ENCODE data around the gene PPFIBP2. TPM values are rescaled to one million over a fixed set of nuclear protein-coding genes. Genes with fewer than 3 reads are reported as not detected.

PPFIBP2 gene
- total RNA-seq, 4 donors from 2014 or later = 64.3 to 91.9 (median 71.6) TPM

- Histone ChIP-seq H3K27ac (peak overlapping the region in 1 of 3 donors; percentile 97), H3K27me3 (no peaks in the 10 kb centered on the region), H3K4me1 (peaks cover 15 to 39% of the 10 kb centered on the region in 2 donors), H3K4me3 (replicated peaks in 1 of 3) (no peak overlapping the region), H3K36me3 (peaks cover 0 to 5% of the 10 kb centered on the region in 2 donors), H3K9me3 (no peaks in the 10 kb centered on the region)
- 100% methylated on average over 1 of the region's 1 CpG for WGBS, 2 donors
- intact Hi-C loops (cut with DNase I) = loop anchor here (5.0 kb wide), 1 partner anchor 83 kb away; no protein-coding TSS in a partner anchor
- no peak for TF ChIP-seq POLR2A (IDR thresholded peaks at IDR 0.05)
- no peak for TF ChIP-seq CTCF (IDR thresholded peaks at IDR 0.05)
- no peak for DNase-seq
Observed at GRCh38 chr11:7569044-7569443, 55.2 kb downstream of the PPFIBP2 start.

GRCh38 chr11:7570241-7570640 lies 56.4 kb downstream of the PPFIBP2 start:
- no peaks in the 10 kb centered on the region for H3K9me3 ChIP-seq
- no peak for TF ChIP-seq POLR2A (IDR thresholded peaks at IDR 0.05)
- no peak for TF ChIP-seq CTCF (IDR thresholded peaks at IDR 0.05)
- intact Hi-C loops (cut with DNase I) = loop anchor here (5.0 to 10.0 kb wide), 2 partner anchors 55 to 97 kb away; partner anchors contain the start of gene PPFIBP2
- no peak for DNase-seq
- no peak overlapping the region for H3K4me3 ChIP-seq (replicated peaks in 1 of 3)
- peak overlapping the region; percentile 7 to 97 (median 25) for H3K27ac ChIP-seq
- peaks cover 27 to 50% of the 10 kb centered on the region in 2 donors for H3K4me1 ChIP-seq
- 59 to 93% methylated on average over 2 of the region's 2 CpGs for WGBS, 2 donors
- H3K36me3 ChIP-seq = peaks cover 0 to 5% of the 10 kb centered on the region in 2 donors
- no peaks in the 10 kb centered on the region for H3K27me3 ChIP-seq

GRCh38 chr11:7570938-7571521 lies 57.2 kb downstream of the PPFIBP2 start:
- H3K27me3 ChIP-seq = no peaks in the 10 kb centered on the region
- no peak for TF ChIP-seq POLR2A (IDR thresholded peaks at IDR 0.05)
- peak in 1 of 6 experiments; percentile 13 for TF ChIP-seq CTCF (IDR thresholded peaks at IDR 0.05)
- intact Hi-C loops (cut with DNase I) = loop anchor here (5.0 to 10.0 kb wide), 2 partner anchors 56 to 96 kb away; partner anchors contain the start of gene PPFIBP2
- 96% methylated on average over 1 of the region's 1 CpG for WGBS, 2 donors
- H3K27ac ChIP-seq = peak overlapping the region; percentile 24 to 97 (median 91)
- H3K4me1 ChIP-seq = peaks cover 34 to 58% of the 10 kb centered on the region in 2 donors
- H3K4me3 ChIP-seq (replicated peaks in 1 of 3) = no peak overlapping the region
- no peaks in the 10 kb centered on the region for H3K36me3 ChIP-seq
- DNase-seq = no peak
- H3K9me3 ChIP-seq = no peaks in the 10 kb centered on the region

GRCh38 chr11:7571640-7572000 lies 57.8 kb downstream of the PPFIBP2 start:
- WGBS, 2 donors = 3 to 6% methylated on average over 4 of the region's 4 CpGs
- peak overlapping the region; percentile 91 to 97 (median 92) for H3K27ac ChIP-seq
- intact Hi-C loops (cut with DNase I) = loop anchor here (5.0 to 10.0 kb wide), 2 partner anchors 57 to 96 kb away; partner anchors contain the start of gene PPFIBP2

More at GRCh38 chr11:7571640-7572000, 57.8 kb downstream of the PPFIBP2 start:
- Histone ChIP-seq H3K27me3 (no peaks in the 10 kb centered on the region), H3K36me3 (no peaks in the 10 kb centered on the region), H3K4me1 (peaks cover 40 to 64% of the 10 kb centered on the region in 2 donors), H3K9me3 (no peaks in the 10 kb centered on the region), H3K4me3 (replicated peaks in 1 of 3) (no peak overlapping the region)
- TF ChIP-seq POLR2A (IDR thresholded peaks at IDR 0.05) (no peak), CTCF (IDR thresholded peaks at IDR 0.05) (peak; percentile 91 to 98 (median 95))
- DNase-seq = peak; percentile 89

All from thyroid gland (tissue), 4 donors.